Ovary (tissue), 3 donors: ENCODE results near the gene SOHLH1.

Experiments used
- CTCF ChIP-seq, 3 donors: fragments of 450-650 bp in 2 of 3; fragments of 200-600 bp in 1 of 3; IDR thresholded peaks; one replicate each; pipeline versions ENCODE4 v1.5.1 to v1.8.0; 2016 to 2022; ENCODE audit warnings: antibody characterized with exemption in 3 of 3, mild to moderate bottlenecking in 1 of 3
- POLR2A ChIP-seq: fragments of 450-650 bp; IDR thresholded peaks from one replicate; pipeline ENCODE4 v1.6.1; 2017; ENCODE audit warnings: antibody characterized with exemption, mild to moderate bottlenecking, moderate library complexity
- donor health status: DM: no; HTN: no; CAD: no.

- TF ChIP-seq CTCF (IDR thresholded peaks at IDR 0.05) = no peak
- TF ChIP-seq POLR2A = no peak
Measured at GRCh38 chr9:135683401-135684034, 15.8 kb downstream of the SOHLH1 start.
